ENCODE data around the gene SAE1.
"Not testable (repeated sequence)": the region's sequence is repeated elsewhere in the genome, so short reads cannot be mapped to it uniquely, and the experiment has no call there.

Gene SAE1

DNA sequence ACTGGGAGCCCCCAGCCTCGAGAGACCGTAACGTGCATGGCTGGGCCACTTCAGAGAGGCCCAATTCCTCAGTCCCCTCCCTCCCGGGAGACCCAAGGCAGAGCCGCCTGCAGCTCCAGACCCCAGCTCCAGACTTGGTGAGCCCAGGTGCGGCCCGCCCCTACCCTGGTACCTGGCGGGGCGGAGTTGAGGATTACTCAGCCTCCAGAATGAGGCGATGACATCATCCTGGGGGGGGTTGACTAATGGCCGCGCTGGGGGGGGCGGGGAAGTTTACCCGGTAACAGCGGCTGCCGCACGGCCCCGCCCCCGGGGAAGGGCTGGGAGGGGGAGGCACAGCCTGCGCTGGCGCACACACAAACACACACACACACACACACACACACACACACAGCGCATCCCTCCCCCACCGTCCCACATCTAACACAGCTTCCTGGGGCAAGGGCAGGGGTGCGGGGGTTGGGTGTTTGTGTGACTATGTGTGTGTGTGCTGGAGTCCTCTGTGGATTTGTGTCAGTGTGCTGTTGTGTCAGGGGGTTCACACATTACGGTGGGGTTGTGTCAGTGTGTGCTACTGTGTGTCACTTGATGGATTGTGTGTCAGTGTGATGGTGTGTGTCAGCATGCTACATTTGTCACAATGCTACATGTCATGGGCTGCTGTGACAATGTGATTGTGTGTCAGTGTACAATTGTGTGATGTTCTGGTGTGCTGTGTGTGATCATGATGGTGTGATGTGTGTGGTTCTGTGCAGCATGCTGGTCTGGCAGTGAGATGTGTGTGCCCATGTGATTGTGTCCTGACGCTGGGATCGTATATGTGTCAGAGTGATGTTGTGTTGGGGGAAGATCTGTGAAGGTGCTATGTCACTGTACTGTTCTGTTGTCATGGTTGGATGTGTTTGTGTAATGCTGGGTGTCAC, 110.6 kb downstream of the SAE1 start:
- DNase-seq (ENCODE audit: low spot score), result peak; percentile 91

GRCh38 chr19:47241919-47242577, 111.4 kb downstream of the SAE1 start:
- DNase-seq (ENCODE audit: low spot score), result no peak

DNA sequence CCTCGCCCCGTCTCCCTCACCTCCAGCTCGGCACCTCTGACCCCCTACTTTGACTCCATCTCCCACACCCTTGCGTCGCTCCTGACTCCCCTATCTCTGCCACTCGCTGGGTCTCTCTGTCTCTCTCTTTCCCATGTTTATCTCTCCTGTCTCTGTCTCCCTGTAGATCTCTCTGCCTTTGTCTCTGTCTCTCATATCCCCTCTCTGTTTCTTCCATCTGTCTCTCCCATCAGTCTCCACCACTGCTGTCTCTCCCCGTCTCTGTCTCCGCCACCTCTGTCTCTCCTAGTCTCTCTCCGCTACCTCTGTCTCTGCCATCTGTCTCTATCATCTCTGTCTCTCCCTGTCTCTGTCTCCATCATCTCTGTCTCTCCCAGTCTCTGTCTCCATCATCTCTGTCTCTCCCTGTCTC, 112.7 kb downstream of the SAE1 start:
- DNase-seq (ENCODE audit: low spot score), result no peak

DNA sequence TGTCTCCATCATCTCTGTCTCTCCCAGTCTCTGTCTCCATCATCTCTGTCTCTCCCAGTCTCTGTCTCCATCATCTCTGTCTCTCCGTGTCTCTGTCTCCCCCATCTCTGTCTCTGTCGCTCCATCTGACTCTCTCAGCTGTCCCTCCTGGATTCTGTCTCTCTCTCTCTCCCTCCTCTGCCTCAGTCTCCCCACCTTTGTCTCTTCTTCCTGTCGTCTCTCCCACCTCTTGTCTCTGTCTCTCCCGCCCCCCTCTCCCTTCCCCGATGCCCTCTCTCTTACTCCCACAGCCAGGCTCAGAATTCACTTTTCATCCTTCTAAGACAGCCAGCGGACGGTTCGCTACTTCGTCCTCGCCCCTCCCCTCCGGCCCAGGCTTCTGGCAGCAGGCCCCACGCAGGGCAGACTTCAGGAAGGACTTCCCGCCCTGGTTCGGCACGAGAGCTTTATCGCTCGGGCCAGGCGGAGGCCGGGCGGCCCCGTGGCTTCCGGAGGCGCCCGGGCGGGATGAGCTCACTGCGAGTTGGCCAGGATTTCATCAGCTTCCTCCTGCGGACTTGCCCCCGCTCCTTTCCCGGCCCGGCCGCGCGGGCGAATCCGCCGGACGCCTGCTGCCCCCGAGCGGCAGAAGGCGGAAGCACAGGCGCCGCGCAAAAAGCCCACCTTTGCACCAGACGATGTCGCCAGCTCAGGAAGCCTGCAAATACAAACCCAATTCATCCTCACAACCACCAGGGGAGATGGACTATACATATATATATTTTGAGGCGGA, 113.3 kb downstream of the SAE1 start:
- peak; percentile 91 for DNase-seq (ENCODE audit: low spot score)

GRCh38 chr19:47247308-47247990, 116.8 kb downstream of the SAE1 start:
- DNase-seq (ENCODE audit: low spot score), result peak; percentile 79

DNA sequence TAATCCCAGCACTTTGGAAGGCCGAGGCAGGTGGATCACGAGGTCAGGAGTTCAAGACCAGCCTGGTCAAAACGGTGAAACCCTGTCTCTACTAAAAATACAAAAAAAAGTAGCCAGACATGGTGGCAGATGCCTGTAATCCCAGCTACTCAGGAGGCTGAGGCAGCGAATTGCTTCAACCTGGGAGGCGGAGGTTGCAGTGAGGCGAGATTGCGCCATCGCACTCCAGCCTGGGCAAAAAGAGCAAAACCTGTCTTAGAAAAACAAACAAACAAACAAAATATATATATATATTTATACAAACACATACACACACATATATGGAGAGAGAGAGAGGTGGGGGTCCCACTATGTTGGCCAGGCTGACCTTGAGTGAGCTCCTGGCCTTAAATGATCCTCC, 122.4 kb downstream of the SAE1 start:
- DNase-seq (ENCODE audit: low spot score), result not testable (repeated sequence)

GRCh38 chr19:47253467-47253881, 122.8 kb downstream of the SAE1 start:
- no peak for DNase-seq (ENCODE audit: low spot score)

DNA sequence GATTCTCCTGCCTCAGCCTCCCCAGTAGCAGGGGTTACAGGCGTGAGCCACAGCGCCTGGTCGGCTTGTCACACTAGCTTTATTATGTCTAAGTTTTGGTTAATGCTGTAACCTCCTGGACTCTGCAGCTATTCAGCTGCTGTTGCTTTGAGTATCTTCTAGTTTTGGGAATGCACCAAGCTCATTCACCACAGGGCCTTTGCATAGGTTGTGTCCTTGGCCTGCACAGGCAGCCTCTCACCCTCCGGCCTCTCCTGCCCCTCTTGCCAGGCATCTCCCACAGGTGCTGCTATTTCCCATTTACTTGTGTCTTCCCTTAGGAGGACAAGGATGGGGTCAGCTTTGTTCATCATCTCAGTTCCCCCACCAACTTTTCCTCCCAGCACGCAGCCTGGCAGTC, 123.3 kb downstream of the SAE1 start:
- no peak for DNase-seq (ENCODE audit: low spot score)

- peak; percentile 91 for DNase-seq (ENCODE audit: low spot score)
Measured at GRCh38 chr19:47255879-47256692, 125.5 kb downstream of the SAE1 start, which contains the start of gene CCDC9. CCDC9 (plus strand) TSS chr19:47256525; CDS start chr19:47258401, 1,876 bp downstream.

DNA sequence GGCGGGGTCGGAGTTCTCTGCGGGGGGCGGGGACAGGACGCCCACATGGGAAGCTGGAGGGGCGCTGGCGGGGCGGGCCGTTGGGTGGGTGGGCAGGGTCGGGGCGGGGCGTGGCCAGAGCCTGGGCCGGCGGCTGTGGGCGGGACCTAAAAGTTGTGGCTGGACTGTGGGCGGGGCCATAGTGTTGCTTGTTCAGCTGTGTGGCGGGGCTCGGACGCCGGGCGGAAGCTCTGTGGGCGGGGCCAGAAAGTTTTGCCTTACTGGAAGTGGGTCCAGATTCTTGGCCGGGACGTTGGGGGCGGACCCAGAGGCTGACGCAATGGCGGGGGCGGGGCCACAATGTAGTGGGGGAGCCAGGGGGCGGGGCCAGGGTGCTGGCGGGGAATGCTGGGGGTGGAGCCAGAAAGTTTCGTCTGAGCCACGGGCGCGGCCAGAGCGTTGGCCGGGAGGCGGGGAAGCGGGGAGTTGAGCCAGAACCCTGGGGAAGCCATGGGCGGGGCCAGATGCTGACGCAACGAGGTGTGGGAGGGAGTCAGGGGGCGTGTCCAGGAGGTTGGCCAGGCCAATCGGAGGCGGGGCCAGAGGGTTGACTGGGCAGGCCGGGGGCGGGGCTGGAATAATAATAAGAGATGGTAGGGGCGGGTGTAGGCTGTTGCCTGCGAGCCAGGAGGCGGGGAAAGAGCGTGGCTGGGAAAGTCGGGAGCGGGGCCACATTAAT, 126.2 kb downstream of the SAE1 start:
- DNase-seq (ENCODE audit: low spot score), result peak; percentile 98

DNA sequence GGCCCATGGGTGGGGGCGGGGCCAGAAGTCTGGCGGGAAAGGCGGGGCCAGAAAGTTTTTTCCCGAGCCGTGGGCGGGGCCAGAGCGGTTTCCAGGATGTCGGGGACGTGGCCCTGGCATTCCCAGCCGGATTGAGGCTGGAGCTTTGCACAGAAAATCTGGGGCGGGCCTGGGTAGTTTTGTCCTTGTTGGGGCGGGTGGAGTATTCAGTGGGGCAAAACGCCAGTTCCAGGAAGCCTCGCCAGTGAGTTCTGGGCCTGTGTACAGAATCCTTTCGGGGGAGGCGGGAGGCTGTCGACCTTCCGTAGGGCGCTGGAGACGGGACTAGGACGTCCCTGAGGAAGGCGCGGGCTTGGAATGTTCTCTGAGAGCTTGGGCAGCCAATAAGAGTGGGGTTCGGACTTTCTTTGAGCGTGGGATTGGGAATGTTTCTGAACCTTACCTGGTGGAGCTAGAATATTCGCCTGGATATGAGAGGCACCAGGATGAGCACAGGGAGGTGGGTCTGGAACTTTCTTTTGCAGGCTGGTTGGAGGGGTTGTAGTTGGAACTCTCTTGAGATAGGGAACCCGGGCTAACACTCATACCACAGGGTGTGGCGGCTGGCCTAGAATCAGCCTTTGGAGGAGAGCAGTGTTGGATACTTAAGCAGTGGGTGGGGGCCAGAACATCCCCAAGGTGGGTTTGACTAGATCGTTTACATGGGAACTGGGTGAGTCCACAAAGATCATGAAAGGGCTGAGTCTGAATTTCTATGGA, 127.0 kb downstream of the SAE1 start:
- no peak for DNase-seq (ENCODE audit: low spot score)

GRCh38 chr19:47258434-47258833, 127.8 kb downstream of the SAE1 start:
- no peak for DNase-seq (ENCODE audit: low spot score)

- no peak for DNase-seq (ENCODE audit: low spot score)
Measured at GRCh38 chr19:47258895-47259555, 128.4 kb downstream of the SAE1 start.

Data from CD4-positive, alpha-beta T cell treated with Interleukin-15 for 4 hours (primary cell).